Rectal smooth muscle tissue (tissue), 1 donor: Measurements from ENCODE around the gene CTSZ.

Source experiments
- H3K27ac ChIP-seq: one replicate; pipeline ENCODE4 v1.7.0; 2013; ENCODE audit warnings: low read depth, low read length, inconsistent platforms
- H3K27me3 ChIP-seq: one replicate; pipeline ENCODE4 v1.7.0; 2013; ENCODE audit warnings: low read length; ENCODE audit not compliant: control insufficient read depth, insufficient read depth
- H3K36me3 ChIP-seq: one replicate; pipeline ENCODE4 v1.7.0; 2013; ENCODE audit warnings: low read length; ENCODE audit not compliant: control insufficient read depth, insufficient read depth
- H3K4me1 ChIP-seq: one replicate; pipeline ENCODE4 v1.7.0; 2013; ENCODE audit warnings: low read length; ENCODE audit not compliant: control insufficient read depth, insufficient read depth
- H3K4me3 ChIP-seq: one replicate; pipeline ENCODE4 v1.7.0; 2013; ENCODE audit warnings: low read length
- H3K9ac ChIP-seq: one replicate; pipeline ENCODE4 v1.7.0; 2013; ENCODE audit warnings: low read length

CTSZ gene

DNA sequence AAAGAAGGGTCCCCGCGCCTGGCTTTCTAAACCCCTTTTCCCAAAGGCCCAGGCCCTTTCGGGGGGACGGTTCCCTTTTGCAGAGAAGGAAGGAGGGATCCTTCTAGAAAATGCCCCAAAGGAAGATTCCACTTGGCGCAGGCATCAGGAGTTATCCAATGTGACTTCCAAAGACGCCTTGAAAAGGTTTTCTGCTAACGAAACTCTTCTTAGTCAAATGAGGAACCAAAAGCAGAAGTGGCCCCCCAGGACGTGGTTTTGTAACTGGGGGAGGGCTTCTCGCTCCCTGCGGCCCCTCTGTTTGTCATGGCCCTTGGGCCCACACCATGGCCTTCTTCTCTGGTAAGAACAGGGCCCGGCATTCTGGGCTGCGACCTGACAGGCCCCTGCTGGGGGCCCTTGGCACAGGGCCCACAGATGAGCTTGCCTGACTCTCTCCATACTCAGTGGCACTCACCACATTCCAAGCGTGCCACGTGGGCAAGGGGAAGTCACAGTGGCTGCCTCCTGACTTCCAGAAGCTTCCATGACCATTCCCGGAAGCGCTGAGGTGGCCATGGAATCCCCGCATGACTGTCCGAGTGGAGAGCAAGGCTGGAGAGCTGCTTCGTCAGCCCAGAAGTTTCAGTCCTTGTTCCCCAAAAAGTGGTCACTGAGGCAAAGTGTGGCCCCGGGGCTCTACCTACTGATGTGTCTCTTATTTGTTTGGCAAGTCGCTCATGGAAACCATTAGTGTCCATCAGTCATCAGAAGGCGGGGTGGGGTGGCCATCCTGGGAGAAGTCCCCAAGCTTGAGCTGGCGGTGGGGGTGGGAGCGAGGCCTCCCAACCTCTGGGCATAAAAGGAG lies 834 bp upstream of the CTSZ start:
- Histone ChIP-seq H3K4me3 (peak overlapping the region; percentile 93), H3K9ac (no peak overlapping the region)

DNA sequence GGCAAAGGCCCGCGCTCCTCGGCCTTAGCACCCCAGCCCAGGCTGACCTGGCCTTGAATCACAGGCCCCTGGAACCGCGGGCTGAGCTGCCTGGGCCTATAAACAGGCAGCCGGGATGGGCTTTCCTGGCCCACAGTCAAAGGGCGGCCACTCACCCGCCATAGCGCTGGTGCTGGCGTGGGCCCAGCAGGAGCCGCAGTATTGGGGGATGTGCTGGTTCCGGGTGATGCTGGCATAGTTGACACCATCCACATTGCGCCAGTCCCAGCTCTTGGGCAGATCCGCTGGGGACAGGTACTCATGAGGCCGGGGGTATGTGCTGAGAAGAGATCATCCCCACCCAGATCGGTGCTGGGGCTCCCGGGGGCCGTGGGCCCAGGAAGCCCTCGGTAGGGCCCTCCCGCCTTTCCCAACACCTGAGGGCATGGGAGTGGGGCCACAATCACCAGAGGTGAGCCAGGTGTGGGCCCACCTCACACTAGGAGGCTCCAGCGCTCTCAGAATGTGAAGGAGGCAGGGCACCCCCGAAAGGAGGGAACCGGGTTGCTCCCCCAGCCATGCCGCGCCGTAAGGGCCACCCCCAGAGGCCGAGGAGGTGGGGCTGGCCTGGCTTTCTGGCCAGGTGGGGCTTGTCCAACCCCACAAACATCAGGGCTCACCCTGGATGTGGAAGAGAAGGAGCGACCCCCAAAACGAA lies 739 bp downstream of the CTSZ start:
- H3K27ac ChIP-seq, result peak overlapping the region; percentile 78
- peaks cover 12% of the 10 kb centered on the region for H3K4me1 ChIP-seq
- H3K9ac ChIP-seq, result peak overlapping the region; percentile 87
- peak overlapping the region; percentile 93 for H3K4me3 ChIP-seq
- no peaks in the 10 kb centered on the region for H3K27me3 ChIP-seq
- H3K36me3 ChIP-seq, result peaks cover 14% of the 10 kb centered on the region

More for the DNA sequence above, 834 bp upstream of the CTSZ start:
- Histone ChIP-seq H3K27me3 (no peaks in the 10 kb centered on the region), H3K27ac (peak overlapping the region; percentile 78), H3K4me1 (peaks cover 12% of the 10 kb centered on the region), H3K36me3 (peaks cover 9% of the 10 kb centered on the region)

DNA sequence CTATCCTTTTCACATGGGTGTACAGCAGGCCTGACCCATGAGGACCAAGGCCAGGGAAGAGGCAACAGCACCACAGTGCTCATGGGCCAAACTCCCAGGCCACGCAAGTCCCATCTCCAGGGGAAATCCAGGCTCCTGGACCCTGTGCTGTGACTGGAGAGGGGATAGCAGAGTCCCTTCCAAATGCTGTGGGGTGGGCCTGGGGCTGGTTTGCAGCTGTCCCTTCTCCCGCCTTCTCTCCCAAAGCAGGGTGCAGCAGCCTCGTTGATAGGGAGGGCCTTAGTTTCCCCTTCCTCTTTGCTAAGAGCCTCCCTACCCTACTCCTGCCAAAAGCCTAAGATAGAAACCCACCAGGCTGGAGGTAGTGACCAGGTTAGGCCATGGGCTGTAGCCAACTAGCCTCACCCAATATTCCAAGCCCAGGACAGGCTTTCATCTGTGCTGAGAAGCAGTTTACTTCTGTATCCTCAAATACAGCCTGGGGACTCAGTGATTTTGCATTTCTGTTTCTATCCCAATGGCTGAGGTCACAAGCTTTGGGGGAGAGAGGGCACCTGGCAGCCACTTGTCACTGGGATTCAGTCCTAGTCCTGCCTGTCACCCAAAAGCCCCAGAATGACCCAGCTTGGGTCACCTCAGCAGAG lies 1.4 kb downstream of the CTSZ start:
- Histone ChIP-seq H3K4me3 (peak overlapping the region; percentile 93), H3K4me1 (peaks cover 12% of the 10 kb centered on the region), H3K27me3 (no peaks in the 10 kb centered on the region), H3K27ac (peak overlapping the region; percentile 78), H3K9ac (no peak overlapping the region), H3K36me3 (peaks cover 17% of the 10 kb centered on the region)

DNA sequence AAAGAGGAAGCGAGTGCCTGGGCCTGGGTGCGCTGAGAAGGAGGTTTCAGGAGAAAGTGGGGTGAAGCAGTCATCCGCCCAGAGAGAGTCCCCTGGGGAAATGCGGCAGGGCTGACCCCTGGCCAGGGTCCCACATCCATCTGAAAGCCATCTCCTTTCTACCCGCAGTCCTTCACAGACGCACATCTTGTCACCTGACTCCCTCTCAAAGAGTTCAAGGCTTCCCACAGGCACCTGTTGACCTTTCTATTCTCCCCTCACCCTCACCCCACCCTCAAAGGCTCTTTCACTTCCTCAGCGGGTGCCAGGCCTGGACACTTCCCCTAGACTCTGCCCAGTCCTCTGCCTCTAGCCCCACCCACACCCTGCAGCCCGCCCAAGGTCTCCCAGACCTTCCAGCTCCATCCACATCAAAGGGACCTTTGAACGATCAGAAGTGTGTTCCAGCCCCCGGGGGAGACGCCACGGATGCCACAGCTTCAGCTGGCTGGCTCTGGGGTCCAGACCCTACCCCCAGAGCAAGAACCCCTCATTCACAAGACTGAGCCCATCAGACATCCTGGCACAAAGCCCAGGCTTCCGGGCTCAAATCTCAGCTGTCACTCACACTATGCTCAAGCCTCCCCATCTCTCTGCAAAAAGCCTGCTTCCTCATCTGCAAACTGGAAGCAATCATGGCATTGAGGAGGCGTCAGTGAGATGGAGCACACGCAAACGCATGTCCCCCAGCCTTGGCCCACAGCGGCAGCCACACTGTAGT lies 2.1 kb downstream of the CTSZ start:
- H3K4me1 ChIP-seq, result peaks cover 12% of the 10 kb centered on the region
- H3K4me3 ChIP-seq, result peak overlapping the region; percentile 93
- H3K9ac ChIP-seq, result peak overlapping the region; percentile 10
- H3K36me3 ChIP-seq, result peaks cover 17% of the 10 kb centered on the region
- no peaks in the 10 kb centered on the region for H3K27me3 ChIP-seq
- no peak overlapping the region for H3K27ac ChIP-seq

DNA sequence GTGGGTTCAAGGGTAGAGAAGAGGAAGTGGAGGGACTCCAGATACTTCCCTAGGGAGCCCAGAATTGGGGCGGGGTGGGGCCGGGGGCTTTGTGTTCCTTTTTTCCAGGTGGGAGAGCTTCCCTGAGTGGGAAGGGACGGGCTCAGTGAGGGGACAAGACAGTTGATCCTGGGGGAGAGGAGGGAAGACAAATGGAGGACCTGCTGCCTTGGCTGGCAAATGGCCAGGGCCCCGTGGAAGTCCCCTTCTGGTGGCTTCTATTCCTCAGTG lies 2.6 kb downstream of the CTSZ start:
- Histone ChIP-seq H3K27me3 (no peaks in the 10 kb centered on the region), H3K36me3 (peaks cover 18% of the 10 kb centered on the region), H3K9ac (peak overlapping the region; percentile 10), H3K4me1 (peaks cover 12% of the 10 kb centered on the region), H3K27ac (no peak overlapping the region), H3K4me3 (peak overlapping the region; percentile 93)

DNA sequence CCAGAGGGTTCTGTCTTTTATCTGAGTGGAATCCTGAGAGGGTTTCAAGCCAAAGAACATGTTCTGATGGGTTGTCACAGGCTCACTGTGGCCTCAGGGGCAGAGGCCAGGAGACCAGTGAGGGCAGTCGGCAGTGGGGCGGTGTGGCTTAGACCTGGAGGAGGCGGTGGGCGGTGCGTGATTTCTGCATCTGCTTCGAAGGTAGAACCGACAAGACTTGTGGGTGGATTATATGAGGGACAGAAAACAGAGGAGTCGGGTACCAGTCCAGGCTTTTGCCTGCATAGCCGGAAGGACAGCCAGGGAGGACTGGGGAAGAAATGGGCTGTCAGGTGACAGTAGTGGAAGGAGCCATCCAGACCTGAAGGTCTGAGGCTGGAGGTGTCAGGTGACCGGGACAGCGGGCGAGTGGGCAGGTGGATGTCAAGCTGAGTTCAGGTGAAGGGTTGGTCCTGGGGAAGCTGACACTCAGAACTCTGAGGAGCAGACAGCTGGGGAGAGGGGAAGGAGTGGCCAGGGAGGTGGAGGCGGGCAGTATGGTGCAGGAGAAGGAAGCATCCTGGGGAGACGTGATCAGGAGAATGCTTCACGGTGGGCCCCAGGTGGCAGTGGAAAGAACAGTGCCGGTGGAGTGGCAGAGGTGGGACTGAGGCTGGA lies 3.1 kb downstream of the CTSZ start:
- Histone ChIP-seq H3K27me3 (no peaks in the 10 kb centered on the region), H3K4me1 (peaks cover 12% of the 10 kb centered on the region), H3K27ac (no peak overlapping the region), H3K4me3 (peak overlapping the region; percentile 41), H3K9ac (no peak overlapping the region), H3K36me3 (peaks cover 21% of the 10 kb centered on the region)

DNA sequence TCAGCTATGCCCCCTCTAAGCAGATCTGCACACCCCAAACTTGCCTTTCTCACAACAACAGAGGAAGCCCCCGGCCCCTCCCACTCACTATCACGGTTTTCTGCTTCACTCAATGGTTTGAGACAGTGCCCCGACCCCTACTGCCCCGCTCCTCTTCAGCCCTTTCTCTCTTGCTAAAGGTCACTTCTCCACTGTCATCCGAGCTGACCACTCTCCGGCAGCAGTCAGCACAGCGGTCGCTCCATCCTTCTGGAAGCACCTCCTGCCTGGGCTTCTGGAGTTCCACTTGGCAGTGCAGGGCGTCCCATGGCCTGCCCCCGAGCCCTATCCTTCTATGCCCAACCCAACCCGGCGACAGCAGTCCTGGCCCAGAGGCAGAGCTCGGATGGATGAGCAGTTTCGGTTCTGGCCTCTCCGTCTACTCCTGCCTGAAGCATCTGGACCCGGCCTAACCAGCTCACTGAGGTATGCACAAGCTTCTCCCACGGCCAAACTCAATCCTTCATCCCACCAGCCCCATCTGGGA lies 4.1 kb downstream of the CTSZ start:
- Histone ChIP-seq H3K36me3 (peaks cover 24% of the 10 kb centered on the region), H3K9ac (no peak overlapping the region), H3K4me1 (peaks cover 12% of the 10 kb centered on the region), H3K27me3 (no peaks in the 10 kb centered on the region), H3K4me3 (no peak overlapping the region), H3K27ac (no peak overlapping the region)

DNA sequence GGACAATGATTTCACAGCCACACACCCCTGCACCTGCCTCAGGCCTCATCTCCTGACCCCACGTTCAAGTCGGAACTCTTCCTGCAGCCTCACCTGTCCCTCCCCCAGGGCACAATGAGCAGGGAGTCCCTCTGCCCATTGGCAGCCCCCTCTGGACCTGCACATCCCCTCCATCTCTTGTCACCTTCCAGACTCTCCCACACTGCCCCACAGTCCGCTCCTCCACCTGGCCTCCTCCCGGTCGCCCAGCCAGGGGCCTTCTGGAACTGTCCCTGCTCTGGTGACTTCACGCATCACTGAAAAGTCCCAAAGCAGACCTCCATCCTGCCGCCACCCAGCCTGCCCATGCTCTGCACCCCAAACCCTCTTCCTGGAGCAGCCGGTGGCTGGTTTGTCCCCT lies 4.7 kb downstream of the CTSZ start:
- Histone ChIP-seq H3K27ac (no peak overlapping the region), H3K9ac (no peak overlapping the region), H3K36me3 (peaks cover 27% of the 10 kb centered on the region), H3K4me3 (no peak overlapping the region), H3K4me1 (peaks cover 12% of the 10 kb centered on the region), H3K27me3 (no peaks in the 10 kb centered on the region)

DNA sequence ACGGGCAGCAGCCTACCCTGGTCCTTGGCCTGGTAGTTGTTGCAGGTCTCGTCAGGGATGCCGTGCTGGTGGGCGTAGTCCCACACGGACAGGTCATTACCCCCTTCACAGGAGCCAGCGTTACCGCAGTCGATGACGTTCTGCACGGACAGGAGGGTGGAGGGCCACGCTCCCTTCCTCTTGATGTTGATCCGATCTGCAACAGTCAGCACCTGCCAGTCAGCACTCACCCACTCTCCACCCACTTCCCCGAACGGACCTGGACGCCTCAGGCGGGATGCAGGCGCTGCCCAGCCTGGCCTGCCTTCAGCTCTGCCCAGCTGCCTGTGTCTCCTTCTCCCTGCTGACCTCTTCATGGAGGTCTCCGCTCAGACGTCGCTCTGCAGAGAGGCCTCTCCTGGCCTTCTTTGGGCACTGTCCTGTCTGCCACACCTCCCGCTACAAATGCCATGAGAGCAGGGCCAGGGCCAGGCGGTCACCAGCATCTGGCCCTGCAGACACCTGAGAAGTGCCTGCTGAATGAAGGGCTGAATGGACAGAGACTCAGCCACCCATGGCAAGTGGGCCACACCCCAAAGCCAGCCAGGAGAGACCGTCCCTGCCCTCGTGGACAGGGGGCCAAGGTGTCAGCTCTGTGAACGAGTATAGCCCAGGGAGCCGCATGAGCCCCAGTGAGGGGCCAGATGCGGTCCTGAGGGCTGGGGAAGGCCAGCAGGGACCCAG lies 5.4 kb downstream of the CTSZ start:
- Histone ChIP-seq H3K4me3 (no peak overlapping the region), H3K4me1 (peaks cover 12% of the 10 kb centered on the region), H3K27me3 (no peaks in the 10 kb centered on the region), H3K27ac (no peak overlapping the region), H3K9ac (no peak overlapping the region), H3K36me3 (peaks cover 31% of the 10 kb centered on the region)

DNA sequence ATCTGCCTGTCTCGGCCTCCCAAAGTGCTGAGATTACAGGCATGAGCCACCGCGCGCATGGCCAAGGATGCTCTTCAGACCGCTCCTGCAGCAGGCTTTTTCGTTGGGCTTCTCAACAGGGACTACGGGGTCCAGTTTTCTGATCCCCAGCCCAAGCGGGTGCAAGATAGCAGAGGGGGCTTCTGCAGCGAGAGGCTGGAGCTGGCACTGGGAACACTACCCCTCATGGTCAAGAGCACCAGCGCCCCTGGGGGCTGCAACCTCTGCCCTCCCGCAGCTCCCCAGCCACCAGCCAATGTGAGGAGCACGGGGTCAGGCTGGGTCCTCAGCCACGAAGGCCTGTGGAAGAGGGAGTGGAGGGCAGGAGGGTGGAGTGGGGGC lies 6.0 kb downstream of the CTSZ start:
- Histone ChIP-seq H3K36me3 (peaks cover 36% of the 10 kb centered on the region), H3K4me1 (peaks cover 10% of the 10 kb centered on the region)

DNA sequence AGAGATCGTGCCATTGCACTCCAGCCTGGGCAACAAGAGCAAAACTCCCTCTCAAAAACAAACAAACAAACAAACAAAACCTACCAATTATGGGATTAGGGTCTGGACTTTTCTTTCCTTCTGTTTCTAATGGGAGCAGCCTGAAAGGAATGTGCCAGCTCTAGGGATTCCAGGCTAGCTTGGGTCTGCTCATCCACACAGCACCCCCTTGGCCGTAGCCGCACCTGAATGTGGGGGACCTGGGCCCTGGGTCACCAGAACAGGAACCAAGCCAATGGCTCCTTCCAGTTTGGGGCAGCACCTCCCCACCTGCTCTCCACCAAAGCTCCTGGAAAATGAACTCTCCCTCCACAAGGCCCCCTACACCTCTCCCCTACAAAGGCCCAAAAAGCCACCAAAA lies 6.7 kb downstream of the CTSZ start:
- peaks cover 41% of the 10 kb centered on the region for H3K36me3 ChIP-seq
- H3K27ac ChIP-seq, result no peak overlapping the region
- peaks cover 3% of the 10 kb centered on the region for H3K4me1 ChIP-seq
- H3K27me3 ChIP-seq, result no peaks in the 10 kb centered on the region
- no peak overlapping the region for H3K4me3 ChIP-seq
- H3K9ac ChIP-seq, result no peak overlapping the region

More for the DNA sequence above, 6.0 kb downstream of the CTSZ start:
- Histone ChIP-seq H3K27me3 (no peaks in the 10 kb centered on the region), H3K9ac (no peak overlapping the region), H3K4me3 (no peak overlapping the region), H3K27ac (no peak overlapping the region)
